Left ventricle myocardium inferior (tissue), 1 donor: ENCODE data around the gene PPP5C. TPM values are rescaled to one million over a fixed set of nuclear protein-coding genes. Genes with fewer than 3 reads are reported as not detected.
"Not testable (repeated sequence)": the region's sequence is repeated elsewhere in the genome, so short reads cannot be mapped to it uniquely, and the experiment has no call there.

Source experiments
- DNase-seq: peaks from one replicate; pipeline ENCODE4 v3.0.0-alpha.2; 2020
- H3K27ac ChIP-seq: fragments of 200-600 bp; replicated peaks from 2 replicates; pipeline ENCODE4 v1.8.0; 2021
- H3K27me3 ChIP-seq: fragments of 200-600 bp; 2 replicates; pipeline ENCODE4 v1.8.0; 2021; ENCODE audit warnings: low read depth
- H3K36me3 ChIP-seq: fragments of 200-600 bp; 2 replicates; pipeline ENCODE4 v1.8.0; 2021
- H3K4me1 ChIP-seq: fragments of 200-600 bp; 2 replicates; pipeline ENCODE4 v1.8.0; 2021
- H3K4me3 ChIP-seq: fragments of 200-600 bp; 2 replicates; pipeline ENCODE4 v1.8.0; 2021; ENCODE audit warnings: mild to moderate bottlenecking, moderate library complexity
- H3K9me3 ChIP-seq: fragments of 200-600 bp; replicated peaks from 2 replicates; pipeline ENCODE4 v1.8.0; 2021
- CTCF ChIP-seq: fragments of 200-600 bp; IDR thresholded peaks from 2 replicates; pipeline ENCODE4 v1.8.0; 2021; ENCODE audit warnings: antibody characterized with exemption, mild to moderate bottlenecking, borderline replicate concordance
- intact Hi-C: fragments of 100-400 bp; cut with micrococcal nuclease; formaldehyde crosslinking; loops from one replicate; pipeline ENCODE4 v1.11.0; 2022
- total RNA-seq: library from RNA; stranded (reverse); fragmentation: NEBNext Ultra II Directional; extraction: Animal tissue kit (Norgen Biotek cat#: 25700); gene quantifications from one replicate; pipeline ENCODE4 v1.2.1, GENCODE V29; 2021
- donor health status: DM: no; HTN: yes; CAD: no; lungs with severe emphysema.

PPP5C gene
- total RNA-seq, 1 donor from 2014 or later: 70.8 TPM

- no peak overlapping the region for H3K4me3 ChIP-seq
- H3K27ac ChIP-seq: no peak overlapping the region
- no peaks in the 10 kb centered on the region for H3K9me3 ChIP-seq
- intact Hi-C loops: no loop called here
- peaks cover 99% of the 10 kb centered on the region for H3K36me3 ChIP-seq
- no peak for TF ChIP-seq CTCF
- DNase-seq: no peak
- H3K27me3 ChIP-seq: no peaks in the 10 kb centered on the region
- peaks cover 10% of the 10 kb centered on the region for H3K4me1 ChIP-seq
Measured at GRCh38 chr19:46311444-46311843, 35.4 kb upstream of the PPP5C start.

- intact Hi-C loops, H3K4me3 ChIP-seq, H3K4me1 ChIP-seq, H3K27ac ChIP-seq, H3K27me3 ChIP-seq, H3K9me3 ChIP-seq, DNase-seq: not testable (repeated sequence)
- H3K36me3 ChIP-seq: peaks cover 98% of the 10 kb centered on the region
Measured at GRCh38 chr19:46313540-46314469, 33.1 kb upstream of the PPP5C start.

- no peaks in the 10 kb centered on the region for H3K9me3 ChIP-seq
- no peaks in the 10 kb centered on the region for H3K27me3 ChIP-seq
- H3K36me3 ChIP-seq: peaks cover 99% of the 10 kb centered on the region
- intact Hi-C loops: no loop called here
- no peak overlapping the region for H3K4me3 ChIP-seq
- no peaks in the 10 kb centered on the region for H3K4me1 ChIP-seq
- no peak overlapping the region for H3K27ac ChIP-seq
- no peak for DNase-seq
- no peak for TF ChIP-seq CTCF
Measured at GRCh38 chr19:46317339-46317738, 29.5 kb upstream of the PPP5C start.

GRCh38 chr19:46319613-46320012 lies 27.3 kb upstream of the PPP5C start:
- Histone ChIP-seq H3K9me3 (no peaks in the 10 kb centered on the region), H3K4me3 (no peak overlapping the region), H3K4me1 (no peaks in the 10 kb centered on the region), H3K27ac (peak overlapping the region; percentile 12), H3K36me3 (peaks cover 99% of the 10 kb centered on the region), H3K27me3 (no peaks in the 10 kb centered on the region)
- DNase-seq: no peak
- no peak for TF ChIP-seq CTCF
- intact Hi-C loops: no loop called here

- intact Hi-C loops: no loop called here
- H3K36me3 ChIP-seq: peaks cover 99% of the 10 kb centered on the region
- H3K9me3 ChIP-seq: no peaks in the 10 kb centered on the region
- no peak for DNase-seq
- no peak overlapping the region for H3K4me3 ChIP-seq
- no peaks in the 10 kb centered on the region for H3K4me1 ChIP-seq
- peak overlapping the region; percentile 12 for H3K27ac ChIP-seq
- H3K27me3 ChIP-seq: no peaks in the 10 kb centered on the region
- TF ChIP-seq CTCF: no peak
Measured at GRCh38 chr19:46320559-46320958, 26.3 kb upstream of the PPP5C start.

GRCh38 chr19:46321653-46322052 lies 25.2 kb upstream of the PPP5C start:
- Histone ChIP-seq H3K4me3 (no peak overlapping the region), H3K4me1 (no peaks in the 10 kb centered on the region), H3K27ac (no peak overlapping the region), H3K27me3 (no peaks in the 10 kb centered on the region), H3K9me3 (peaks cover 7% of the 10 kb centered on the region), H3K36me3 (peaks cover 100% of the 10 kb centered on the region)
- no peak for TF ChIP-seq CTCF
- DNase-seq: no peak
- intact Hi-C loops: no loop called here

GRCh38 chr19:46323227-46323626 lies 23.7 kb upstream of the PPP5C start:
- H3K36me3 ChIP-seq: peaks cover 100% of the 10 kb centered on the region

More at GRCh38 chr19:46323227-46323626, 23.7 kb upstream of the PPP5C start:
- DNase-seq, H3K27ac ChIP-seq, H3K4me1 ChIP-seq, H3K4me3 ChIP-seq, H3K27me3 ChIP-seq, intact Hi-C loops: not testable (repeated sequence)
- H3K9me3 ChIP-seq: peaks cover 18% of the 10 kb centered on the region
